CD4-positive, alpha-beta T cell treated with Interleukin-4 for 4 hours (primary cell): ENCODE measurements around the gene HIVEP3.

Experiments
- DNase-seq: peaks from one replicate; pipeline ENCODE4 v3.0.0-alpha.2; 2020

Gene HIVEP3

GRCh38 chr1:41724926-41725325, 193.8 kb downstream of the HIVEP3 start:
- DNase-seq: no peak

GRCh38 chr1:41724248-41724647, 194.5 kb downstream of the HIVEP3 start:
- no peak for DNase-seq

GRCh38 chr1:41723786-41724185, 194.9 kb downstream of the HIVEP3 start:
- no peak for DNase-seq

GRCh38 chr1:41722184-41722583, 196.5 kb downstream of the HIVEP3 start:
- DNase-seq: no peak

GRCh38 chr1:41720861-41721410, 197.8 kb downstream of the HIVEP3 start:
- DNase-seq: no peak

- DNase-seq: no peak
Measured at GRCh38 chr1:41719590-41719989, 199.1 kb downstream of the HIVEP3 start.

DNA sequence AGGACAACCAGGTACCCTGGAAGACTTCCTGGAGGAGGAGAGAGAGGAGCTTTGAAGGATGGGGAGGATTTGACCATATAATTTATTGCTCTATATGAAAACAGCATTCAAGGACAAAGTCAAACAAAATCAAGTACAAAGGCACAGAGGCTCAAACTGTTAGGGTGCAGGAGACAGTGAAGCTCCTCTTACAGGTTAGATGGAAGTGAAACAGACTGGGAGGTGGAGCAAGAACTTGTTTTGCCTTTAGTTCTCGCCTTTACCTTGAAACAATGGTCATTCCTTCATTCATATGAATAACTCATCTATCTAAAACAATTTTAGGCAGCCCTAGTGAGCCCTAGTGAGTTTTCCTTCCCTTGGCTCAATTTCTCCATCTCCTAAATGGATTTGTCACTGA, 199.6 kb downstream of the HIVEP3 start:
- no peak for DNase-seq

GRCh38 chr1:41718497-41718896, 200.2 kb downstream of the HIVEP3 start:
- DNase-seq: no peak

- no peak for DNase-seq
Measured at GRCh38 chr1:41716188-41717130, 202.3 kb downstream of the HIVEP3 start.

- no peak for DNase-seq
Measured at GRCh38 chr1:41715441-41716095, 203.2 kb downstream of the HIVEP3 start.

DNA sequence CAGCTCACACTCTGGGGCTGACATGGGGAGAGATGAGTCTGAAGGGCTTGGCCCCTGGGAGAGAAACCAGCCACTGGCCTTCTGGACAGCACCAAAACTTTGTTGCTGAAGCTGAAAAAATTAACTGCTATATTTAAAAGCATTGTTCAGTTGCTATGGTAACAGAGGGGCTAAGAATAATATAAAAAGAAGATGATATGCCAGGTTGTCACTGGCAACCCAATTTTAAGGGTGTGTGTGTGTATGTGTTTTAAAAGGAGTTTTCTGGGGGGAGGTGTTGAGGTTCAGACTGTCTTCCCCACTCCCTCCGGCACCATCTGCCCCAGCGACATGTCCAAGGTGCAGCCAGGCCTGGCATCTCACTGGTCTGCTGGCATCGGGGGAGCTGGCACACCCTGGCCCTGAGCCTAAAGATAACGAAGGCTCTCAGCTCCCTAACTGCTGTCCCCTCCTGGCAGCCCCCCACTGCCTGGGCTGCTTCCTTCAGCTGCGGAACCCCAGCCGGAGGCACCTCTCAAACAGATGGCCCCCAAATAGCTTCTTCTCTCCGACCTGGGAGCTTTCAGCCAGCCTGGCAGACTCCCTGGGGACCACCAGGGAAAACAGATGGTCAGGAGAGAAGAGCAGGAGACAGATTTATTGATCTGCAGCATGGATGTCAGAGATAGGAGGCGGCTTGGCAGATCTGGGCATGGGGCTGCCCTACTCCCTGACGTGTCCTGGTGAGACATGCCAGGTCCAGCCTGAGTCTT, 203.9 kb downstream of the HIVEP3 start:
- no peak for DNase-seq

- DNase-seq: no peak
Measured at GRCh38 chr1:41713557-41714327, 205.0 kb downstream of the HIVEP3 start.

GRCh38 chr1:41713141-41713540, 205.6 kb downstream of the HIVEP3 start:
- DNase-seq: no peak

GRCh38 chr1:41712695-41713094, 206.0 kb downstream of the HIVEP3 start:
- DNase-seq: no peak

DNA sequence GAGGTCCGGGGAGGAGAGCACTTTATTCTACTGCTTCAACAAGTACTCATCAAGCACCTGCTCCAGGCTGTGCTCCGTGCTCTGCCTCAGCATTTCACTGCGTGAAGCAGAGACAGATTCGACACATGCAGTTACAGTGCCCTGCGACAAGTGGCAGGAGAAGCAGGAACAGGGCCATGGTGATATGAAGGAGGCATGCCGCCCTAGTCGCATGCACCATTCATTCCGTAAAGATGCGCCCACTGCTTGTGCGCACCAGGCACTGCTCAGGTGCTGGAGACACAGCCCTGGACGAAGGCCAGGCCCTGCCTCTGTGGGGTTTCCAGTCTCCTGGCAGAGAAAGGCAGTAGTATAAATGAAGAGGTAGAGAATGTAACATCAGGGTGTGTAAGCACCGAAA, 206.6 kb downstream of the HIVEP3 start:
- no peak for DNase-seq

- no peak for DNase-seq
Measured at GRCh38 chr1:41711581-41711980, 207.1 kb downstream of the HIVEP3 start.

- DNase-seq: no peak
Measured at GRCh38 chr1:41710980-41711379, 207.7 kb downstream of the HIVEP3 start.

GRCh38 chr1:41709873-41710272, 208.8 kb downstream of the HIVEP3 start:
- no peak for DNase-seq

GRCh38 chr1:41709331-41709730, 209.4 kb downstream of the HIVEP3 start:
- DNase-seq: no peak

GRCh38 chr1:41708332-41708731, 210.4 kb downstream of the HIVEP3 start:
- no peak for DNase-seq

DNA sequence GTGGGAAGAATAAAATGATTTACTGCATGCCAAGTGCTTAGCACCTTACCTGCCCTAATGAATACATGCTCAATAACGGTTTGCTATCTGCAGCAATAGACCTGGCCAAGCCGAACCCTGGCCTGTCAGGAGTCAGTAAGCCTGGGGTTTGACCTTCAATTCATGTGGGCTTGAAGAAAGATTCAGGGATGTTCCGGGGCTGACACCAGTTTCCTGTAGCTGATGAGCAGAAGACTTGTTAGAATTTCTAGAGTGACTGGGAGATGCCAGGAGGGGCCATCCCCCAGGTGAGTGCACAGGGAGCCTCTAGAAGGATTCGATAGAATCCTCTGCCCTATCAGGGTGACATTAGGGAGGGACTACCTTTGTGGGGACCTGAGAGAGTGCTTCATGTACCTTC, 210.9 kb downstream of the HIVEP3 start:
- no peak for DNase-seq

- no peak for DNase-seq
Measured at GRCh38 chr1:41705798-41706197, 212.9 kb downstream of the HIVEP3 start.
